Measurements from ENCODE around the gene GRIN2D.
"Not testable (repeated sequence)": the region's sequence is repeated elsewhere in the genome, so short reads cannot be mapped to it uniquely, and the experiment has no call there.

The GRIN2D gene

DNA sequence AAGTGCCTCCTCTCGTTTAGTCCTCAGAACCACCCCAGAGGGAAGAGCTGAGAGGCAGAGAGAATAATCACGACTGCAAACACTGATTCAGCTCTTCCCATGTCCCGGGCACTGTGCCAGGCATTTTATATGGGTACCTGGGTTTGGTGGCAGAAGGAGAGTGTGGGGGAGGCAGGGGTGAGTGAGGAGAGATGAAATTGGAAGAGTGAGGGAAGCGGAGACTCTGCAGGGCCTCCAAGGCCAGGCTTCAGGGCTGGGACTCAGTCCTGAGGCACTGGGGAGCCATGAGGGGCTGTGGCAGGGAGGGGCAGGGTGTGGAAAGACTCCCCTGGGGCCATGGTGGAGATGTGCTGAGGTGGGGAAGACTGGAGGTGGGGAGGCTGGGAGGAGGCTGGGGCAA is 20.6 kb upstream of the GRIN2D start:
- DNase-seq = no peak

DNA sequence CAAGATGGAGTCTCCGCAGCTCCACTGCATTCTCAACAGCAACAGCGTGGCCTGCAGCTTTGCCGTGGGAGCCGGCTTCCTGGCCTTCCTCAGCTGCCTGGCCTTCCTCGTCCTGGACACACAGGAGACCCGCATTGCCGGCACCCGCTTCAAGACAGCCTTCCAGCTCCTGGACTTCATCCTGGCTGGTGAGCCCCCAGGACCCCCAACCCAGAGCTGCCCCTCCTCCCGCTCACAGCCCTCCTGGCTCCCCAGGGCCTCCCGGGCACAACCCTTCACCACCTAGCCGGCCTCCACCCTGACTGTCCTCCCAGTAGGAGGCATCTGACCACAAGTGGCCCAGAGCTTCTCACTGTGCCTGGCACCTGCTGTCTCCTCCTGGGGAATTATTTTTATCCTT is 19.9 kb upstream of the GRIN2D start:
- DNase-seq = no peak

- DNase-seq = no peak
Observed at GRCh38 chr19:48378194-48378570, 15.3 kb upstream of the GRIN2D start.

GRCh38 chr19:48379058-48379457 is 14.4 kb upstream of the GRIN2D start:
- no peak for DNase-seq

DNA sequence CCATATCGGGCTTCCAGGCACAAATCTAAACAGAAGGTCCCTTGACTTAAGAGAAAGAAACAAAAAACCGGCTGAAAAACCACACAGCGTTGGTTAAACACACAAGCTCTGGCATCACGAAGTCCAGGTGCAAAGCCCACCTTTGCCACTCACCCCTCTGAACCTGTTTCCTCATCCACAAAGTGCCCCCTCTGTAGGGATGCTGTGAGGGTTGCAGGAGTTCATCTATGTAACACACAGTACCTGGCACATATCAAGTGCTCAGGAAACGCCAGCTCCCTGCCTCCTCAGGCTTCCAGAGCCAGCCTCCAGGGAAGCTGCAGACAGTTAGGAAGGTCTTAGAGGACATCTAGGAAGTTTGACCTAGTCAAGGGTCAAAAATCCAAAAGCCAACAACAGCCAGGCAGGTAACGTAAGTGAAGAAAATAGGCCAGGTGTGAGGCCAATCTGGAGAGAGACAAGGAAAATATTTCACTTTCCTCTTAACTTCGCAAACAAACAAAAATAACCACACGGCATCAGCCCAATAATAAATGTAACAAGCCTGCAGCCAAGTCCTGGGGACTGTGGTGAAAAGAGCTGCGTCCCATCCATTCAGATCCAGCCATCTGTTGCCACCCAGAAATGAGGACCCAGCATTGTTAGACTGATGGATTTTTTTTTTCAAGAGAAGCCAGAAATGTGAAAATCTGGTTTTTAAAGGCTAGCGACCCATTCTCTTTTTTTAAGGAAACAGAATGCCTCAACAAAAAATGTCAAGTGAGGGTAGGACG is 12.1 kb upstream of the GRIN2D start:
- DNase-seq = no peak

DNA sequence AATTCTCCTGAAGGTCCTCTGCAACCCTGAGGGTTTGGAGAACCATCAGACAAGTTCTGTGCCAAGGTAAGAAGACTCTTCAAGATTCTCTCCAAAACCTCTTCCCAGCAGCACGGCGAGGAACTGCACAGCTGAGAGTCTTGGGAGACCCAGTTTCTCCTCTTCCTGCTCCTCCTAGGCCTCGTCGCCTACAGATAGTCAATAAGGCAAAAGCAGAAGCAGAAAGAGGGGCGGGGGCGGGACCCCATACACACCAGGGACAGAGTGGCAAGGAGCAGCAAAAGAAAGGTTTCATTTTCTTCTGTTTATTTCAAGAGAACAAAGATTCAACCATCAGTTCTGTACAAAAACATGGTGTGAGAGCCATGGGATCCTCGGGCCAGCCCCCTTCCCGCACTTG is 11.2 kb upstream of the GRIN2D start:
- DNase-seq = no peak

DNA sequence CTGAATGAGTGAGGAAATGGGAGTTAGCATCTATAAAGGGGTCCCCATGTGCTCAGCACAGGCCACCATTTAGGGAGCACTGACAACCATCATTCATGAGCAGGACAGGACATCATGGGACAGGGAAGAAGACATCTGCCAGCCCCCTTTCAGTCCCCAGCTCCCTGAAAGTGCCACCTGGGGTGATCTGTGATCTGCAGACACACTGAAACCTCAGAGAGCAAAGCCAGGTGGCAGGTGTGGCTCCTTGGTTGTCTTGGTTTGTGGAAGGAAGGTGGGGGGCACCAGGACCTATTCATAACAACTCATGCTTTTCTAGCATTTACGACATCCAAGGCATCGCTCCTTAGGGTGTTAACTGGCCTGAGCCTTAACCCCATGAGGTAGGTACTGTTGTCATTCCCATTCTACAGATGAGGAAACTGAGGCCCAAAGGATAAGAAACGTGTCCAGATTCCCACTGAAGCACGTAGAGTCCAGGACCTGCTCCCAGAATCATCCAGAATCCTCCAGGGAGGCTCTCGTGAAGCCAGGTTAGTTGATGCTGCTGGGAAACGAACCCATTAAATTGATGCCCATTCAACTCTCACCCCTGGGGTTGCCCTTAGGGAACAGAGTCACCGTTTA is 7.9 kb upstream of the GRIN2D start:
- no peak for DNase-seq

DNA sequence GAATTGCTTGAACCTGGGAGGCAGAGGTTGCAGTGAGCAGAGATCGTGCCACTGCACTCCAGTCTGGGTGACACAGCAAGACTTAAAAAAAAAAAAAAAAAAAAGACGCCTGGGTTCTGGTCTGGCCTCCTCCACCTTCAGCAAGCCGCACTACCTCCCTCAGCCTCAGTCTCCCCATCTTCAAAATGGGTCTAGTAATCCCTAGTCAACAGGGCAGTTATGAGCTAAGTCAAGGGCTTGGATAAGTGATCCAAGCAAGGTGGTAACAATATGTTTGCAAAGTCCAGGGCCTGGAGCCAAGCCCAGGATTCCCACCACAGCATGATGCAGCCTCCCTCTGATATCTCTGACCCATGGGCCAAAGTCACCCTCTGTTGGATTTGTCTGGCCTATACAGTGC is 6.5 kb upstream of the GRIN2D start:
- DNase-seq = no peak

GRCh38 chr19:48390188-48391099 is 3.0 kb upstream of the GRIN2D start:
- no peak for DNase-seq

DNA sequence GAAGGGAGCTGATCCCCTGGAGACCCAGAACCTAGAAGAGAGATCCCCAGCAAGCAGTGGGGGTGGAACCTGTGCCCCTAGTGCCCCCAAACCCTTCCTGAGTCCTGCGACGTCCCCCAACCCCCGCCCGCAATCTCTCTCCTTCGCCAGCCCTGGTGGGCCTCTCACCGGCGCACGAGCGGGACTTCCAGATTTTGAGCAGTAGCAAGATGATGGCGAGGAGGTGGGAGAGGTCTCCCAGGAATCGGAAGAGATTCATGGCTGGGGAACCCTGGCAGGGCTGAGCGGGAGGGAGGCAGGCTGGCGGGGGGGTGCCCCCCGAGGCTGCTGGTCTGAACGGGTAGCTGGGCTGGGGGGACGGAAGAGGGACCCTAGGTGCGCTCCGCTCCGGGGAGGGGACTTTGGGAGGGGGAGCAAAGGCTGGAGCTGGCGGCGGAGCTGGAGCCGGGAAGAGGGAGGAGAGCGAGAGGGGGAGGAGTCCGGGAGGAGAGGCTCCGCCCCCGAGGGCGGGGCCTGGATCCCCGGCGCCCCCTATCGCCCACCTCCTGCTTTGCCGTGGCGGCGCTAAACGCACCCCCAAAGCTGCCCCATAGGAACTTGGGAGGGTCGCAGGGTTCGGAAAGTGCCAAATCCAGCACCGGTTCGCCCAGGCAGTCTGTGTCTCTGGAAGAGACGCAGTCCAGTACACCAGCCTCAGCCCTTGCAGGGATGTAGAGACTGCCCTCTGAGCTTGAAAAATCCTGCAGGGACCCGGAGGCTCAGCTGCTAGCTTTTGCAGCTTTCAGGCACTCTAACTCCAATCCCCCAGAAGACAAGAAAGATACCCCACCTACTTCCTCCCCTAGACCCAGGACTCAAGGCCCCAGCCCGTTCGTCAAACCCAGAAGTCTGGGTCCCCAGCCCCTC is 2.1 kb upstream of the GRIN2D start, which contains the start of gene KDELR1:
TSS of gene KDELR1 (minus strand) at position 452 of the 906 bp plus-strand sequence. CDS start at position 259, 193 bp downstream.
- DNase-seq = no peak

DNA sequence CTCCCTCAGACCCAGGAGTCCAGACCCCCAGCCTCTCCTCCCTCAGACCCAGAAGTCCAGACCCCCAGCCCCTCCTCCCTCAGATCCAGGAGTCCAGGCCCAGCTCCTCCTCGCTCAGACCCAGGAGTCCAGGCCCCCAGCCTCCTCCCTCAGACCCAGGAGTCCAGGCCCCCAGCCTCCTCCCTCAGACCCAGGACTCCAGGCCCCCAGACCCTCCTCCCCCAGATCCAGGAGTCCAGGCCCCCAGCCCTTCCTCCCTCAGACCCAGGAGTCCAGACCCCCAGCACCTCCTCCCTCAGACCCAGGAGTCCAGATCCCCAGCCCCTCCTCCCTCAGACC is 1.5 kb upstream of the GRIN2D start:
- DNase-seq = not testable (repeated sequence)

DNA sequence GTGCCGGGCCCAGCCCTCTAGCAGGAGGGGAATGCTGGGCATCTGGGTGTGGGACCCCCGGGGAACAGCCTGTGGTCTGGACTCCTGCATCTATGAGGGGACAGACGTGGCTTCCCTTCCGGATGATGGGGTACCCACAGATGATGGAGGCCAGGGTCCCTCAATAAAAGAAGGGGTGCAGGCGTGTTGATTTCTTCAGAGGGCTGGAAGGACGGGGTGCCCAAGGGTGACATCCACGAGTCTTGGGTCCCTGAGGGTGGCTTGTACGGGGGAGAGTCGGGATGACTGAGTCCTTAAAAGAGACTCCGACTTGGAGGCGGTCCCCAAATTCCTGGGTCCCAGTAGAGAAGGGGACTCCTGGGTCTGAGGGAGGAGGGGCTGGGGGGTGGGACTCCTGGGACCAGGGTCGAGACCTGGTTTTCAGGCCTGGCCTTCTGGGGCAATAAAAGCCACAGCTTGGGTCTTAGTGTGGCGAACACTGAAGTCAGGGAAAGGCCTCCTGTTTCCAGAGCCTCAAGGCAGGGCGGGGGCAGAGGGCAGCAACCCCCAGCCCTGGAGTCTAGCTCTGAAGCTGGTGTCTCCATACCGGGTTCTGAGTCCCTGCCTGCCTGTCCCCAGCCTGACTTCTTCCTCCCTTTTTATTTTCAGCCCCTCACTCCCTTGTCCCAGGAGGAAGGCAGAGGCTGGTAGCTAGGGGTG is 459 bp upstream of the GRIN2D start:
- no peak for DNase-seq

DNA sequence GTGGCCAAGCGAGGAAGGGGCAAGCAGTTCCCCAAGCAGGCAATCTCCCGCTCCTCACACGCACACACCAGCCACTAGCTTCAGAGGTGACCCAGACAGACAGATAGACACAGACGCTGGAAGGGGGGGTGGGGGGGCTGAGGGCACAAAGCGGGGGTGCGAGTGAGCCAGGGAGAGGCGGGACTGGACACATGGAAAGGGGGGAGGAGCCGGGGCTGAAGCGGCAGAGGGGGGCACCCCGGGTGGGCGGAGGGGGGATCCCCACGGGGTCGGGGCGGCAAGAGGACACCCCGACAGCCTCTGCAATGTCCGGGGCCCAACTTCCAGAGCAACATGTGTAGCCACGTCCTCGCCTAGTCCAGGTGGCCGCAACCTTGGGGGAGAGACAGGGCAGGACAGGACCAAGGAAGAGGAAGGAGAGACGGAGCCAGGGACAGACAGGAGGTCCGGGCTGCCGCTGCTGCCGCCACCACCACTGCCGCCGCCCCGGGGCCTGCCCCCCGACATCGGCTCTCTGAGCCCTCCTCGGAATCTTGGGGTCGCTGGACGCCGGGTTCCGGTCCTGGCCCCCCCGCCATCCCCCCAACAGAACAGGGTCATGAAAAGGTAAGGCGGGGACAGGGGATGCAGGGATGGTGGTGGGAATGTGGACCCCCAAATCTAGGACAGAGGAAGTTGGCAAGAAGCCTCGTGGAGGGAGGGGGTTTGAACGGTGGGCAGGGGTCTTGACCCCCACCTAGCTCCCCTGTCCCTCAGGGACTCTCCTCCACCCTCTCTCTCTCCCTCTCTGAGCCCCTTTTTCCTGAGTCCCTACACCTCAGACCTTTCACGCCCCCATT is 1.1 kb downstream of the GRIN2D start:
- DNase-seq = no peak

DNA sequence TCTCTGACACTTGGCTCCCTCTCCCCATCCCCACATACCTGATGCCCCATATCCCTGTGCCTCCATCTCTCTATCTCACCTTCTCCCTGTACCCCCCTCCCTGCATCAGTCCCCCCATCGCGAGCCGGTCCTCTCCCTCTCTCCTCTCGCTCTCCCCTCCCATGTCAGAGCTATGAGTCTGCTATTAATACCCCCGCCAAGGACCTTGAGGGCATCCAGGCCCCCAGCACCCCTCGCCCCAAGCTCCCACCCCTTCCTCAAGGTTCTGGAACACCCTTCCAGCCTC is 1.6 kb downstream of the GRIN2D start:
- no peak for DNase-seq

DNA sequence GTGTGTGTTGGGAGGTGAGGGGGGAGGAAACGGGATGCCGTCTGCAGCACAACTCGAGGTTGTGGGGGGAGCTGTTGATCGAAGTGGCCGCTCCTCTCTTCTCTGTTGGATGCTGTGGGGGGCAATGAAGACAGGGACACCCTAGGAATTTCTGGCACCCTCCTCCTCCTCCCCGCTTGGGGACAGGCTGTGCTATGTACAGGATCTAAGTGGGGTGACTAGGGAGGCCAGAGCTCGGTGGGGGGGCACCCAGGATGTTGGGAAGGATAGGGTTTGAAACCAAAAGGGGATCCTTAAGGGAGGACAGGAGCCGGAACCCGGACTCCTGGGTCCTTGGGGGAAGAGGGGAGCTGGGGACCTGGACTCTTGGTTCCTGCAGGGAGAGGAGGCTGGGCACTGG is 2.0 kb downstream of the GRIN2D start:
- no peak for DNase-seq

- no peak for DNase-seq
Observed at GRCh38 chr19:48396016-48396823, 2.8 kb downstream of the GRIN2D start.

GRCh38 chr19:48396824-48397176 is 3.3 kb downstream of the GRIN2D start:
- DNase-seq = no peak

DNA sequence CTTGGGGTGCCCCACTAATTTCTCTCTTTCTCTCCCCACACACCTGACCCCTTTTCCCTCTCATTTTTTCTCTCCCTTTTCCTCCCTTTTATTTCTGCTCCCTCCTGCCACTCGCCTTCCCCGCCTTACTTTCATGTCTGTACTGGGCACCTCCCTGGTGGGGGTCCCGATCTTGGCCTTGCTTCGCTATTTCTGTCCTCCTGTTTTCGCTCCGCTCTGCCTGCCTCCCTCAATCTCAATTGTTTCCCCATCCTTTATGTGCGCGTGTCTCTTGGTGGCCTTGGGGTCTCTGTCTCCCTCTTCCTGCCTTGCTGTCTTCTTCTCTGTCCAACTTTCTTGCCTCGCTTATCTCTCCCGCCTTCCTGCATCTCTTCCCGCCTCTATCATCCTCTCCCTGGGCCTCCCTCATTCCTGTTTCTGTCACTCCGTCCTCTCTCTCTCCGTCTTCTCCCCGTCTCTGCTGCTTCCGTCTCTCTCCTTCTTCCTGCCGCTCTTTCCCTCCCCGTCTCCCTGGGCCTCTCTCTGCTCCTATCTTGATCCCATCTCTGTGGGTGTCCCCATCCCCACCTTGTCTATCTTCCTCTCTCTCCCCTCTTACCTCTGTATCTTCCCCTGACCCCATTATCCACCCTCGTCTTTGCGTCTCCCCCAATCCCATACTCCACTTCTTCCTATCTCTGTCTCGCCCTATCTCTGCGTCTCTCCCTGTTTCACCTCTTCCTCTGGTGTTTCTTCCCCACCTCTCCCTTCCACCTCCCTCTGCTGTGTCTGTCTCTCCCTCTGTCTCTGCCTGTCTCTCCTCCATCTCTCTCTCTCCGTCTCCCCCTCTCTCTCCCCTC is 4.0 kb downstream of the GRIN2D start:
- no peak for DNase-seq

DNA sequence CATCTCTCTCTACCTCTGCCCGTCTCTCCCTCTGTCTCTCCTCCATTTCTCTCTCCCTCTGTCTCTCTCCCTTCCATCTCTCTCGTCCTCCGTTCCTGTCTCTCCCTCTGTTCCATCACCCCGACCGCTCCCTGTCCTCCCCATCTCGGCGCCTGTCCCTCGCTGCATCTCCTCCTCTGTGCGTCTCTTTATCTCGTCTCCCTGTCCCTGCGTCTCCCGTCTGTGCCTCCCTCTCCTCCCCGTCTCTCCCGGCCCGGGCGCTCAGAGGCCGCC is 4.6 kb downstream of the GRIN2D start:
- DNase-seq = no peak

All from NCI-H1417 treated with DMSO at 0.1 percent for 48 hours (cell line).